CD1c-positive myeloid dendritic cell (primary cell): ENCODE measurements around the gene TAGLN.

ENCODE experiments used
- DNase-seq: peaks from one replicate; pipeline ENCODE4 v3.0.0-alpha.2; 2016; ENCODE audit errors: extremely low spot score

Gene TAGLN

GRCh38 chr11:117214404-117215110 lies 15.4 kb downstream of the TAGLN start:
- no peak for DNase-seq

GRCh38 chr11:117217141-117218084 lies 18.2 kb downstream of the TAGLN start:
- DNase-seq: no peak

DNA sequence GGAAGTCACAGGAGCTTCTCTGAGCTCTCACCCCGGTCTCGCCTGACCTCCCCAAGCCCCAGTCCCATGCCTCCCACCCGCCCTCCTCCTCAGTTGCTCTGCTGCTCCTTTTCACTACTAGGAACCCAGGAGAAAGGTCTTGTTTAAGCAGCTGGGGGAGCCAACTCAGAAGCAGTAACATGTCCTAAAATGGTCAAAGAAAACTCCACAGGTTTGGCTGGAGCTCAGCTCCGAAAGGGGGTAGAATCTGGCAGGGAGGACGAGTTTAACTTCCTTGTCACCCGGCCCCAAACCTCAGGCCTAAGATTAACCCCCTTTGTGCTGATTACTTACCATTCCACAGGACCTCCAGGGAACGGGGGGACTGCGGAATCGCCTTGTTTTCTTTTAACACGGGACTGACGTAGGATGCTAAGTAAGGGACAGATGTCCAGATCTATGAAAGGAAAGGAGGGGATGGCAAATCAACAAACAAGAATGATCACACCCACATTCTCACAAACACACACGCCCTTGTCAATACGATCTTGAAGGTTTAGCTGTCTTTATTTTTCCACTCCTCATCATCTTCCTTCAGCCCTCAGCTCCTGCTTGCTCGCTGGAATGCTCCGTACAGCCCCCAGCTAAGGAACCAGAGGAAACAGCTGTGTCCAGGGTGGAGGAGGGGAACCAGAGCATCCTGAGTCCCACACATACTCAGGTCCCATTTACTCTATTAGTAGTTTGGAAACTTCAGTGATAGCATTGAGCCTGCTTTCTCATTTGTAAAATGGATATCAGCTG lies 19.2 kb downstream of the TAGLN start:
- no peak for DNase-seq

GRCh38 chr11:117219001-117219400 lies 19.8 kb downstream of the TAGLN start:
- no peak for DNase-seq

DNA sequence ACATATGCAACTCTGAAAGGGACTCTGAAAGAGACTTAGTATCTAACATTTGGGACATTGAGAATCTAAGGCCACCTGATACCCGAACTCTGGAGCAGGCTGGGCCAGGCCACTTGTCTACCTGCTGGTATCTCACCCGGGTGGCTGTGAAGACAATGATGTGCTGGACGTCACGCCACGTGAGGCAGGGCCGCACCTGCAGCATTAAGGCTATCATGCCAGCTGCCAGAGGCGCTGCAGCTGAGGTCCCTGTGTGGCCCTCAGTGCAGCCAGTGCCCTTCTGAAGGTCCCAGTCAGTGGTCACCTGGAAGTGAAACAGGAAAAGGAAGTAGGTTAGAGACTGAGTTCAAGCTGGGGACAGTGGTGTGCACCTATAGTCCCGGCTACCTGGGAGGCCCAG lies 20.3 kb downstream of the TAGLN start:
- no peak for DNase-seq

- DNase-seq: no peak
Measured at GRCh38 chr11:117219995-117220394, 20.8 kb downstream of the TAGLN start.

DNA sequence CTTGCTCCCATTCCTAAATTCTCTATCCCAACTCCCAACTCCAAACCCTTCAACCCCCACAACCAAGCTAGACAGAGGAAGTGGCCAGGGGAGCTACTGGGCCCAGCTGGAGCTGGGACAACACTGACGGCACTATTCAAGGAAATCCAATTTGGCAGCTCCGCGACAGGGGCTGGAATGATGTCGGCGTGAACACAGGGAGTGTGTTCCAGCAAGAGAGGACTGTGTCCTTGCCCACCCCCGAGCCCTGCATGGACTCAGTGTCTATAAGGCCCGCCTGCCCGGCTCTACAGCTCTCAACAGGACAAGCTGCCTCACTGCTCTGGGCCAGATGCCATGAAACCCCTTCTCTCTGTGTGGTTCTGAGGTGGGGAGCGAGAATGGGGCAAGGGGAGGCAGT lies 21.4 kb downstream of the TAGLN start:
- DNase-seq: no peak

- DNase-seq: no peak
Measured at GRCh38 chr11:117220999-117221774, 22.0 kb downstream of the TAGLN start.

GRCh38 chr11:117221775-117222517 lies 22.8 kb downstream of the TAGLN start:
- DNase-seq: no peak

GRCh38 chr11:117222991-117223740 lies 24.0 kb downstream of the TAGLN start:
- DNase-seq: no peak

- no peak for DNase-seq
Measured at GRCh38 chr11:117223741-117224689, 24.8 kb downstream of the TAGLN start.

DNA sequence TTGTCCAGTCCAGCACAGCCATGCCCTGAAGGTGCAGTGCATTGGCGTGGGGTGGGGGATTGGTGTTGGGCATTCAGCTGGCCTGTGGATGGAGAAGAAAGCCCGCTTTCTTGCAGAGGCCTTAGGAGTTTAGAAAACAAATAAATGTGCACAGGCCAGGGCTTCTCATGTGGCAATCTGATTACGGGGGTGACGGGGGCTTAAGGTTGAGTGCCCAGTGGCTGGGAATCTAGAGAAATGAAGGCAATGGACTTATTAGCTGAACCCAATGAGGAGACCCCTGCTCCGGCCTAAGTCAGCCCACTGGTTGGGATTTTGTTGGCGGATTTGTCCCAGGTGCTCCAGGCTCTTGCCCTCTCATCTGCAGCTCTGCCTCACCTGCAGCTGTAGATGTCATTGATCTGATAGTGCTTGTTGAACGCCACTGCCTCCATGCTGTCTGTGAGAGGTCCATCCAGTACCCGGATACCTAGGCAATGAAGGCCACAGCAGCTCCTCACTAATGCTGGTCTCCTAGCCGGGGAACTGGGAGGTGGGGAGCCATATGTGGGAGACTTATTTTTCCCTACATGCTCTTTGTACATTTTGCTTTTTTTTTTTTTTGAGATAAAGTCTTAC lies 26.5 kb downstream of the TAGLN start:
- DNase-seq: no peak

DNA sequence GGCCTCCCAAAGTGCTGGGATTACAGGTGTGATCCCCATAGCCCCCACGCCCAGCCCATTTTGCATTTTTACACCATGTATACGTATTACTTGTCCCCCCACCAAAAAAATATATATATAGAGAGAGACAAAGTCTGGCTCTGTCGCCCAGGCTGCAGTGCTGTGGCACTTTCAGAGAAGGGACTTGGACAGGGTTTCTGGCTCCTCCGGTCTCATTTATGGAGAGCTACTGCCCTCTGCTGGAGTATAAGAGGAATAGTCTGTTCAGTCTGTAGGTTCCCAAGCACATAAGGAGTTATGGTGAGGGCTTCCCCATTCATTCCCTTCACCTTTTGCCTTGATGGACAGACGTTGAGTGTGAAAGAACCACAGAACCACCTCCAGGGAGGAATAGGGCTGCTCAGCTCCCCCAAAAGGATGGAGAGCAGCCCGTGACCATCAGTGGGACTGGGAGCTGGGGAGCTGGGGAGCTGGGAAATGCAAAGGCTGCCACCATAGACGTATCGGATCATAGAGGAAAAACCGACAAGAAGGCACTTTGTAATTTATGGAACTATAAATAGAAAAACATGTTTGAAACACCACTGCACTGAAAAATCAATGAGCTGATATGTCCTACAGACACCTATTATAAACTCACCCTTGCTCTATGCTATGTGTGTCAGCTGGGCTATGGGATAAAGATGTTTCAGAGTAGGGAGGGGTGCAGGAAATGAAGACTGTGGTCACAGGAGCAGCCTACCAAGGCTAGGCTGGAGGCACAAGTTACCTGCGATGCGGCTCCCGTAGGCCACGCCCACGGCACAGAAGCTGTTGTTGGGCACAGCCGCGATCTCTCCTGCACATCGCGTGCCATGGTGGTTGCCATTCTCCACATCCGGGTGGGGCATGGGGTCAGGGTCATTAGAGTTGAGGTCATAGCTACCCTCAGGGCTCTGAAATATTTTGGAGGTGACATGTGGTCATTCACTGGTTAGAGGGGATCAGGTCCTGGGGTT lies 27.5 kb downstream of the TAGLN start:
- peak; percentile 81 for DNase-seq

DNA sequence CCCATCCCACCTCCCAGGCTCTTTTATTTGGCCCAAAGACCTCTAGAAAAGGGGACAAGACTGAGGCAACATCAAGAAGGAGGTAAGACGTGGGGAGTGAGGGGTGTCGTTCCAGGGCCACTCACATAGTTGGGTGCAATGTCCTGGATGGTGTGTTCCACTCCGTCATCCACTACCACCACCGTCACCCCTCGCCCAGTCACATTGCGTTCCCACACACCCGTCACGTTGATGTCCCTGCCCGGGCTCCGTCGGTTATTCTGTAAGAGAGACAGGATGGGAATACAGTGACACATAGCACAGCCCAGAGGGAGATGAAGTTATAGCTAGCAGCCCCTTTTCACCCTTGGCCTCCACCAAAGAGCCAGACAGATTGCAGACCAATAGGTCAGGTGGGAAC lies 28.9 kb downstream of the TAGLN start:
- no peak for DNase-seq

GRCh38 chr11:117229411-117229810 lies 30.2 kb downstream of the TAGLN start:
- DNase-seq: no peak

DNA sequence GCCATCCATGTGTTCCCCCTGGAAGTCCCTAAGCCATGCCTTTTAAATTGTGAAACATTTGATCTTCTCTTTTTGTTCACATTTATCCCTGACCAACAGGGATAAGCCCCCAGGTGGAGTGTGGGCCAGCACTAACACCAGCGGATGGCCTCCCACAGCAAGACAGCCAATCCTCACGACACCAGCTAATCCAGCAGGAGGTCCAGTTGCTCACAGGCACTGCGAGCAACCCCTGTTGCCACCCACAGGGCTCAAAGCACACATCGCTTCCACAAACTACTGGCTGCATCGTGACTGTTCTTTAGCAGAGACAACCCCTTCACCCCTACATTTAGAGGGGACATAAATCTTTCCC lies 30.7 kb downstream of the TAGLN start:
- DNase-seq: no peak

DNA sequence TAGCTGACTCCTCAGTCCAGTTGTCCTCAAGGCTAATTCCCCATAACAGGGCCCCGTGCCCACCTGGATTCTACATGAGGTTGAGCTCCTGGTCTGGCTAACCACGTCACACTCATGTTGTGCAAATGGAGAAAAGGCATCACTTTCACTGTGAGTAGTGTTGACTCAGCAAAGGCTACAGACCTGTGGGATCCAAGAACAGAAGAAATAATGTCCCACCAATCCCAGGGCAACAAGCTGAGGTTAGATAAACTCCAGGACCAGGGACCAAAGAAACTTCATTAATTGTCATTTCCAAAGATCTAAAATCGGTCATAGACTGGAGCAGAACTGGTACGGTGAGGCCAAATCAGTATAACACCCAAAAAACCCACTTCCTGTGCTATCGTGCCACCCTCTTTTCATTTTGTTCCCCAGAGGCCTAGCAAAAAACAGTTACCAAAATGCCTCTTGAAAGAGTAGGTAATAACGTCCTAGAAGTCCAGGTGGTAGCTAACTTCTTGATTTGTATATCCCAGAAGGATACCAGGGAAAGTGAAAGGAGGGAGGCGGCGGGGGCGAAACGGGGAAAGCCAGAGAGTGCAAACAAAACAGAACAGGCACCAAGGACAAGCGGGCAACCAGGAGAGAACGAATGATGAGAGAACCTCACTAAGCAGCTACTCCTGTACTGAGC lies 31.3 kb downstream of the TAGLN start:
- DNase-seq: peak; percentile 12
